KBM-7 (cell line): Measurements from ENCODE around the gene ECHDC3.
"Not testable (repeated sequence)": the region's sequence is repeated elsewhere in the genome, so short reads cannot be mapped to it uniquely, and the experiment has no call there.

Experiments
- DNase-seq: peaks from one replicate; pipeline ENCODE4 v3.0.0-alpha.2; 2015
- in situ Hi-C: fragments of 300-500 bp; cut with MboI; formaldehyde crosslinking; loops from 2 replicates; pipeline ENCODE4 v1.14.3; 2020; ENCODE audit warnings: low sequenced_read_pairs, low pct_unique_long_range_greater_than_20kb, mixed read lengths

Gene ECHDC3

GRCh38 chr10:11714750-11715365, 27.3 kb upstream of the ECHDC3 start:
- in situ Hi-C loops: no loop called here
- no peak for DNase-seq

GRCh38 chr10:11715815-11716494, 26.2 kb upstream of the ECHDC3 start:
- DNase-seq: no peak
- in situ Hi-C loops: no loop called here

- in situ Hi-C loops: no loop called here
- DNase-seq: no peak
Observed at GRCh38 chr10:11716686-11717085, 25.5 kb upstream of the ECHDC3 start.

GRCh38 chr10:11719496-11720259, 22.5 kb upstream of the ECHDC3 start:
- DNase-seq: no peak
- in situ Hi-C loops: loop anchor here (10.0 kb wide), 1 partner anchor 205 kb away; no protein-coding TSS in a partner anchor

GRCh38 chr10:11720260-11720741, 21.9 kb upstream of the ECHDC3 start:
- in situ Hi-C loops: loop anchor here (10.0 kb wide), 1 partner anchor 206 kb away; no protein-coding TSS in a partner anchor
- DNase-seq: peak; percentile 63

- no peak for DNase-seq
- in situ Hi-C loops: loop anchor here (10.0 kb wide), 1 partner anchor 207 kb away; no protein-coding TSS in a partner anchor
Observed at GRCh38 chr10:11721806-11722205, 20.4 kb upstream of the ECHDC3 start.

GRCh38 chr10:11723359-11723758, 18.8 kb upstream of the ECHDC3 start:
- in situ Hi-C loops: loop anchor here (10.0 kb wide), 1 partner anchor 209 kb away; no protein-coding TSS in a partner anchor
- no peak for DNase-seq

- peak; percentile 74 for DNase-seq
- in situ Hi-C loops: loop anchor here (10.0 kb wide), 1 partner anchor 210 kb away; no protein-coding TSS in a partner anchor
Observed at GRCh38 chr10:11724938-11725776, 17.0 kb upstream of the ECHDC3 start.

GRCh38 chr10:11725912-11726311, 16.3 kb upstream of the ECHDC3 start:
- DNase-seq: no peak
- in situ Hi-C loops: loop anchor here (10.0 kb wide), 1 partner anchor 211 kb away; no protein-coding TSS in a partner anchor

- in situ Hi-C loops: loop anchor here (10.0 kb wide), 1 partner anchor 213 kb away; no protein-coding TSS in a partner anchor
- DNase-seq: no peak
Observed at GRCh38 chr10:11727563-11727962, 14.6 kb upstream of the ECHDC3 start.

GRCh38 chr10:11728353-11728752, 13.8 kb upstream of the ECHDC3 start:
- no peak for DNase-seq
- in situ Hi-C loops: loop anchor here (10.0 kb wide), 1 partner anchor 214 kb away; no protein-coding TSS in a partner anchor

GRCh38 chr10:11729790-11730315, 12.3 kb upstream of the ECHDC3 start:
- in situ Hi-C loops: loop anchor here (10.0 kb wide), 1 partner anchor 215 kb away; no protein-coding TSS in a partner anchor
- no peak for DNase-seq

GRCh38 chr10:11730779-11731178, 11.4 kb upstream of the ECHDC3 start:
- in situ Hi-C loops: no loop called here
- no peak for DNase-seq

GRCh38 chr10:11736767-11737166, 5.4 kb upstream of the ECHDC3 start:
- DNase-seq: not testable (repeated sequence)

GRCh38 chr10:11737258-11738032, 4.7 kb upstream of the ECHDC3 start:
- in situ Hi-C loops, DNase-seq: not testable (repeated sequence)

More at GRCh38 chr10:11736767-11737166, 5.4 kb upstream of the ECHDC3 start:
- in situ Hi-C loops: not testable (repeated sequence)

GRCh38 chr10:11740907-11741306, 1.3 kb upstream of the ECHDC3 start:
- in situ Hi-C loops: no loop called here
- DNase-seq: no peak

- in situ Hi-C loops: no loop called here
- DNase-seq: no peak
Observed at GRCh38 chr10:11741608-11742007, 574 bp upstream of the ECHDC3 start.
